GM21723 (cell line): ENCODE results near the gene SPTBN5.

Experiments used
- ATAC-seq: cut with Tn5 transposase; IDR thresholded peaks from one replicate; pipeline ENCODE4 v1.9.1; 2021; ENCODE audit warnings: mild to moderate bottlenecking, moderate library complexity; ENCODE audit not compliant: unreplicated experiment

SPTBN5 gene

GRCh38 chr15:41926185-41927056 is 32.6 kb upstream of the SPTBN5 start:
- no peak for ATAC-seq

- no peak for ATAC-seq
Measured at GRCh38 chr15:41925086-41925608, 31.3 kb upstream of the SPTBN5 start.

GRCh38 chr15:41923401-41923997 is 29.6 kb upstream of the SPTBN5 start:
- no peak for ATAC-seq

DNA sequence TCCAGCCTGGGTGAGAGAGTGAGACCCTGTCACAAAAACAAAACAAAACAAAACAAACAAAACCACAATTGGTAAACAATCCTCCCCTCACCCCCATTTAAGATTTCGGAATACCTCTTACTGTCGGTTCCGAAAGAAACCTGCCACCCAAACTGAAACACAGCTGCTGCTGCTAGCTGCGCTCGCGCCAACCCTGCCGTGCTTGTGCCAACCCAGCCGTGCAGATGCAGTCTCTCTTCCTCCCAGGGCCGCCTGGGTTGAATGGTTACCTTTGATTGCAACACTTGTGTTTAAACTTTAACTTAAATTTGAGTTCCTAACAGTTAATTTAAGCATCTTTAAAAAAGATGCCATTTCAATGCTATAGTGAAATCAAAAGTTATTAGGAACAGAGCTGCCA is 28.5 kb upstream of the SPTBN5 start:
- ATAC-seq, result no peak

DNA sequence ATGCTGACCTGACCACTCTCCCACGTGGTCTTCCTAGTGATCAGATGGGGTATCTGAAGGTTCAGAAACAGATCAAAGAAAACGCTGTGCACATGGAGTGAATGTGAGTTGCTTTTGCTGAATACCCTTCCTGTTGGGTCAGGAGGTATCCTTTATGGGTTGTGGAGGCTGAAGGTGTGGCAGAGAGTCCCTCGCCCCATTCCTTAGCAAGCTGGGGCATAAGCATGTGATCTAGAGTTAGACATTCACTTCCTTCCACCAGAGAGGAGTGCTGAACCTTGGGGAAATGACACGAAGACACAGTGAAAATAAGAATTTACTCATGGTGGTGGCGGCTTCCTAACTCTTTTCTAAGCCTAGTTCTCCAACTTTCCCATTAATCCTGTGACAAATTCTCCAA is 27.8 kb upstream of the SPTBN5 start:
- ATAC-seq, result no peak

GRCh38 chr15:41921167-41921566 is 27.3 kb upstream of the SPTBN5 start:
- no peak for ATAC-seq

GRCh38 chr15:41919954-41920538 is 26.2 kb upstream of the SPTBN5 start:
- ATAC-seq, result no peak

DNA sequence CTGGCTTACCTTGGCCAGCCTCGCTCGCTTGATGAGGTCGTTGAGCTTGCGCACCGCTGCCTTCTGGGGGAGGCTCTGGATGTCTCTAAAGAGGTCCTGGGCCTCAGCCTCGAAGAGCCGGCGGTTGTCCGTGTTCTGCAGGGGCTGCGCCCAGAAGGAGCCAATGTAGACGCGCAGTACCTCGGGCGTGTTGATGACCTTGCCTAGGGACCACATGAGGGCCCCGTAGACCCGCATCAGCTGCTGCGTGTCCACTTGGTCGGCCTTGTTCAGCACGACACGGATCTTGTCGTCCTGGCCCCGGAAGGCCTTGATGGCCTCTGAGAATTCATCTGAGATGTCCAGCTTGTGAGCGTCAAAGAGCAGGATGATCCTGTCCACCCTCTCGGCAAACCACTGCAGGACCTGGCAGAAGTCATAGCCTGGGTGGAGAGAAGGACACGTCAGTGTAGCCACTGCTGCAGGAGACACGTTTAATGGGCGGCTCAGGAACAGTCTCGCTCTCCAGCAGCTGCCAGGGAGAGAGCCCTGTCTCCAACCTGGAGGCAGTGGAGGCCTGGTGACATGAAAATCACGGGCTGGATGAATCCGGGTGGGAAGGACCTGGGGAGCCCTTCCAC is 25.5 kb upstream of the SPTBN5 start:
- ATAC-seq, result no peak

DNA sequence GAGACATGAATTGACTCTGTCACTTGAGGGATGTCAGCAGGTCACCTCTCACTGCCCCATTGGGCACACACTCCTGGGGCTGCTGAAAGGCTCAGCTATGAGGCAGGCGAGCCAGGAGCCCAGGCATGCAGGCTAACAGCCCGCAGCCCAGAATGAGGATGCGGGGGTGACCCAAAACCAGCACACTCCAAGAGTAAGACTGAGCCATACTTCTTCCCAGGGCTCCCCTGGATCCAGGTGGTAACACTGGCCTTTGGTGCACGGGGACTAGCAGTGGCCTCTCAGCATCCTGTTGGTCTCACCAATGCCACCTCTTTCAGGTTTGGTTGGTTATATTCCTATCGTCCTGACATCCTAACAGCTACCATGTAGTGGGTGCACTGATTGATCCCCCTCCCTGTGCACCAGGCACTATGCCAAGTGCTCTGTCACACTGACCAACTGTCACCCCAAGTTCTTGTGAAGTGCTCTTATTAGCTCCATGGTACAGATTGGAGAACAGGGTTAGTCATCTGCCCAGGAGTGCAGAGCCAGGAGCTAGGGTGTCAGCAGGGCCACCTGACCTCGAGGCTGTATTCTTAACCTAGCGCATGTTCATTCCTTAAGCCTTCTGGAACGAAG is 24.8 kb upstream of the SPTBN5 start:
- ATAC-seq, result no peak

DNA sequence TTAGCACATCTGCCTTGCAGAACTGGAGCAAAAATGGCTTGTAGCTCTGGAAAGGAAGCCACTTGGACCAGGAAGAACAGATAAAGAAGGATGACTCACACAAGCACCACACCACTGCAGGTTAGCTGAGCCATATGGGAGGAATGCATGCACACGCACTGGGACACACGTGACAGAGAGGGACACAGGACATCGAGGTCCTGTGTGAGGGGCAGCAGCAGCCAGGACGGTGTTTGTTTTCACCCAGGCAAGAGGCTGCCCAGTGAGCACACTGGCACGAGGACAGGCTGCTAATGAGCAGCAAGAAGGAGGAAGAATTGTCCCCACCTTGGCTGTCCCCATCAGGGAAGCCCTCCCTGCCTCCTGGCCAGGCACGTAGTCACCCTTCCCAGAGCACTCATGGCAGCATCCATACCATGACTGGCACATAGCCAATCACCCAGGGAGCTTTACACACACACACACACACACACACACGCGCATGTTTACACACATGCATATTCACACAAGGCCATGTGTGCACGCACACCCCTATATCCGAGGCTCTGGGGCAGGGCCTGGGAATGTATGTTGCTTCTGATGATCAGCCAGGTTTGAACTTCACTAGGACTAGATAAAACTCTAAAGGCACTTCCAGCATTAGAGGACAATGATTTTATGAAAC is 24.0 kb upstream of the SPTBN5 start:
- ATAC-seq, result no peak

DNA sequence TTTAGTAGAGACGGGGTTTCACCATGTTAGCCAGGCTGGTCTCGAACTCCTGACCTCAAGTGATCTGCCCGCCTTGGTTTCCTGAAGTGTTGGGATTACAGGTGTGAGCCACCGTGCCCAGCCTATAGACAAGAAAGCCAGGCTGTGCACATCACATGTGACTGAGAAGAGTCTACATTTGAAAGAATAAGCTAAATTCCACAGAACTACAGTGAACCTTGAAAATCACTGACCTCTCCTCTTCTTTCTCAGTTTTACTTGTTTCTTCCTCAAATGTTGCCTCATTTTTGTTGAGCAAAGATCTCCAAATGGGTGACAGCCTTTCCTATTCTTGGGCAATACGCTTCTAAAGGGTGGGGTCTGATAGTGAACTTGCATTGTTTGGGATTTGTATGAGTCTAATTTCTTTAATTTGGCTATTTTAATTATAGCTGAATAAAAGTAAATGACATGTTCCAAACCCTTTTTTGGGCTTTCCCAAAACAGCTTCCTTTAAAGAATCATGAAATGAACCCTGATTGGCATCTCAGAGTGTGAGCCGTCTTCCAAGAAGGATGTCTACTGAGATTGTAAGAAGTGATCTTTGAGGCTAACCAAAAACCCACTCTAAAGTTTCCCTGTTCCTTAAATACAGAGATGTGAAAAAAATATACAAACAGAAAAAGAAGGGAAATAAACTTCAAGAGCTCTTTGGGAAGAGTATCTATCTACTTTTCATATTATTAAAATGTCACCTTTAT is 21.6 kb upstream of the SPTBN5 start:
- no peak for ATAC-seq

DNA sequence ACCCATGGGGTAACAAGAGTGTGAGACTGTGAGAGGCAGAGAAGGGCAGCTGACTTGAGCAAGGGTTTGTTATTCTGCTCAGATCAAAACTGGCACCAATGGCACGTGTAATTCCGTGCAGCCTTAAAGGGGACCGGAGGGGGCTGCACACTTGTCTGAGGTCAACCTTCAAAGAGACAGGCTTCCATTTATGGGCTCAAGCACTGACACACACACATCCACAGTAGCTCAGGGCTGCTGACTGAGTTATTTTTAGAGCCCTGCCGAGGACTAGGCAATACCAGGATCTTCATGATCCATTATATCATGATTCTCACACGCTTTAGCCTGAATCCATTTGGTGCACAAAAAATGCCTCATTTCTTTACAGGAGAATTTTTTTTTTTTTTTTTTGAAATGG is 20.6 kb upstream of the SPTBN5 start:
- no peak for ATAC-seq

DNA sequence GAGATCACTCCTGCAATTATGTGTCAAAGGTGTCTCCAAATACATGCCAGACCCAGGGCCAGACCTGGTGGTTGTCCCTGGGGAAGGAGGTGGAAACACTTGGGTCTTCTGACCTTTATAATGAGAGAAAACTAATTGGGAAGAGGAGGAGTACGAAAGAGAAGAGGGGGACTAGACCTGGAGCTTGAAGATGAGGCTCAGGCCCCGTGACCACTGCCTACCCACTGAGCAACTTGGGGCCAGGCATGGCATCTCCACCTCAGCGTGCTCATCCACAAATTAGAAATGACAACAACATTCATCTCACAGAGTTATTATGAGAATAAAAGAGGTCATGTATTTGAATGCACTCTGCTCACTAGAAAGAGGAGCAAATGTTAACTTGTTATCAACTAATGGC is 19.4 kb upstream of the SPTBN5 start:
- no peak for ATAC-seq

DNA sequence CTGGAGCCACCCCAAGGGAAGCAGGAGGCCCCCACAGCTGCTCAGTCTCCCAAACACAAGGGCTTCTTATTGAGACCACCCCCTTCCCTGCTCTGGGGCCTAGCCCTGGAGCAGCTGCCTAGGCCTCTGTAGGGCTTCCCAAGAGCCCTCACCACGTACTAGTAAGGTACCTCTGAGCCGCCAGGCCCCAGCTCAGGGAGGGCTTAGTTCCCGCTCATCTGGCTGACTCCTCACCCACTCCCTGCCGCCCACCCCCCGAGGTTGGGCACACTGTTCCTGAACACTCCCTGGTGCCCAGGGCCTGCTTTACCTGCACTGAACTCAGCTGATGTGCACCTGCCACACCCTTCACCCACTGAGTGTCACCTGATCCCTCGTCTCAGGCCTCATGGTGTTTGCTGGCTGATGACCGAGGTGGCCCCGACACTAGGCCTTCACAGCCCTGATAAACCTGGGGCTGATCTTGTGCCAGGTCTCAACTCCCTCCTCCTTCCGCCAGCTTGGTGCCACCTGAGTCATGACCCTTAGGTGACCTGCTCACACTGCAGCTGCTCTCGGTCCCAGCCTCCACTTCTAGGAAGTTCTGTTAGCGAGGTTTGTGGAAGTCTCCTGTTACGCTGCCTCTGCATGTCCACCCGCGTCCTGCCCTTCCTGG is 18.0 kb upstream of the SPTBN5 start:
- ATAC-seq, result no peak

DNA sequence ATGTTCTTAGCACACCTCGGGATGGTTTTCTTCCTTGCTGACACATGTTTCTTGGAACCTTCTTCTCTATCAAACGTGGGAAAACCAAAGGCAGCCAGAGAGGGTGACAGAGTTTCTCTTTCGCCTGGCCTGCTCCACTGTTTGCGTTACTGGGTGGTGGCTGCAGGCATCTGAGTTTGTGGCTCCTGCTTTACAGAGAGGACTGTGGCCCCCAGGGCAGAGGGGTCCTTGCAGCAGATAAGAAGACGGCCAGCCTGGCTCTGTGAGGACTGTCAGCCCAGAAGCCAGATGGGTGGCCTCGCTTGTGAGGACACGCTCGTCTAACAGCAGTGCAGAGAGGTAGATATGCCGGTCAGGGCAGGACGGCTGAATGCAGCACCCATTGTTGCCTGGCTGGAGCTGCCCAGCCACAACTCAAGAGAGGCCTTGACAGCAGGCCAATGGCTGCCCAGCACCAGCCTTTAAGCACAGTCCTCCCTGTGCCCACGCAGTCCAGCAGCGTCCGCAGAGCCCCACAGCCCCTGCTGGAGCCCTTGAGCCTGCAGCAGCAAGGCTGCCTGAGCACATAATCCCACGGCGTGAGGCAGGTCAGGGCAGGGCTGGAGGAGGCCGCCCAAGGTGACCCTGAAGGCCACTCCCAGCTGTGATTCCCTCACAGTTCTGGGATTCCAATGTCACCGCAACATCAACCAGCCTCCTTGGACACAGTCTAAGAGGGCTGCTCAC is 15.0 kb upstream of the SPTBN5 start:
- no peak for ATAC-seq

GRCh38 chr15:41907141-41907540 is 13.3 kb upstream of the SPTBN5 start:
- ATAC-seq, result no peak

DNA sequence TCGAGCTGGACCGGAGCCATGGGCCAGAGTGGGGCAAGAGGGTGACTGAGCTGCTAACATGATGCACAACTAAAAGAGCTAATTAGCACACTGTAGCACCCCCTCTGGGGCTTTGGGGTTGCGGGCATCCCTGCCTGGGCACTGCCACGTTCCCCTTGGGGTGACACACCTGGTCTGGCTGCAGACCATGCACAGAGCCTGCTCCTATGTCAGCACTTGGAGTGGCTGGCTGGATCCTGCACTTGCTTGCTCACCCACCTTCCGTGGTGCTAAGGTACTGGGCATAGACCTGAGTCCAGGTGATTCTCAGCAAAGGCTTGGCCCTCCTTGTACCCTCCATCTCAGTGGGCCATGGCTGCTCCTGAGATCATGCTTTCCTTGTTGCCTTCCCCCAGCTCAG is 12.8 kb upstream of the SPTBN5 start:
- ATAC-seq, result no peak

GRCh38 chr15:41905036-41905793 is 11.4 kb upstream of the SPTBN5 start:
- ATAC-seq, result no peak
